Measurements from ENCODE around the gene SKOR1.

The SKOR1 gene

DNA sequence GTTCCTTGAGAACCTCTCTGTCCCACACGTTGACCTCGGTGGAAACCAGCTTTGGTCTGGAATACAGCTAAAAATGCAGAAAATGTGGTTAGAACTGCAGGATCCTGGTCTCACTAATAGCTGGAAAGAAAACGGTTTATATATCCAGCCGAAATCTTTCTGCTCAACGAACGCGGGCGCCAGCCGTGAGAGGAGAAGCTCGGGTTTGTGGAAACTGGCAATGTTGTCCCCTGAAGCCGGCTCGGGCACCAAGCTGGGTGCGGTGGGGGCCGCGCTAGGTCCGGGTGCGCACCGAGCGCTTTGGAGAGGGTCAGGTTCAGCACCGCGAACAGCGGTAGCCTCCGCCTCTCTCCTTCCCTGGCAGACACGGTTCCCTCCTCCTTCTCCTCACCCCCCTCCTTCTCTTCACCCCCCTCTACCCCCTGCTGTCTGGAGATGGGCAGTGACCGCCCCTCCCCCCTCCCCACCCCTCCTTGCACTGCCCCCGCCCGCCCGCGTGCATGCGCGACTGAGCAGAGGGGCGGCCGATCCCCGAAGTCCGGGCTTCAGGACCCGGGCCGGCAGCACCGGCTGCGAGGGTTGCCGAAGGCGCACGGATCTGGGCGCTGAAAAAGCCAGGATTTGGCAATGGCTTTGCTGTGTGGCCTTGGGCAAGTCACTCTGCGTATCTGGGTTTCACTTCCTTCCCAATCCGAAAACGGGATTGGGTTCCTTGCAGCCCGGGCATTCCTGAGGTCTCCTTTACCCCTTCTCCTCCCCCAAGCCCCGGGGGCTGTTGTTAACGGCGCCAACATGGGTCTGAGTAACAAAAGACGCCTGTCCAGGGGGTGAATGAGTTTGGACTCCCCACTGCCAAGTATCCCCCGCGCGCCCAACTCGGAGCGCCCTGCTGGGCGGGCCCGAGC, at the start of gene SKOR1:
Gene SKOR1, plus strand, starts transcription at position 534 of the 905 bp plus-strand sequence. Its CDS starts 94 bp downstream, at position 628.
- no peak for FAIRE-seq

DNA sequence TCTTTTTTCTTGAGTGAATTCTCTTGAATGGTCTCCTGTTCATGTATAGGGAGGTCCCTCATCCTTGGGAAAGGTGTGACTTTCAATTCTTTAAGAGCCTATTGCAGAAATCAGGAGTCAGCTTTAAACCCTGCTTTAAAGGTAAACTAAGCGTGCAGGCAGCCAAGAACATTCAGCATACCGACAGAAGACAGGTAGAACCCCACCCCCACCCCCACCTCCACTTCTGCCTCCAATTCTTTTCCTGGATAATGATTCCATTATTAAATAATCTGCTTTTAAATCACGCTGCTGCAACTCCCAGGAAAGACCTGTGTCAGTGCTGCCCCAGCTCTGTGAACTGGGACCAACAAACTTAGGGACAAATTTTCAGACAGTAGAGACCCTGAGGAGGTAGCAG, 49.3 kb upstream of the SKOR1 start:
- FAIRE-seq = no peak

GRCh38 chr15:67776600-67776999, 48.7 kb upstream of the SKOR1 start:
- FAIRE-seq = no peak

GRCh38 chr15:67777071-67777470, 48.2 kb upstream of the SKOR1 start:
- FAIRE-seq = no peak

DNA sequence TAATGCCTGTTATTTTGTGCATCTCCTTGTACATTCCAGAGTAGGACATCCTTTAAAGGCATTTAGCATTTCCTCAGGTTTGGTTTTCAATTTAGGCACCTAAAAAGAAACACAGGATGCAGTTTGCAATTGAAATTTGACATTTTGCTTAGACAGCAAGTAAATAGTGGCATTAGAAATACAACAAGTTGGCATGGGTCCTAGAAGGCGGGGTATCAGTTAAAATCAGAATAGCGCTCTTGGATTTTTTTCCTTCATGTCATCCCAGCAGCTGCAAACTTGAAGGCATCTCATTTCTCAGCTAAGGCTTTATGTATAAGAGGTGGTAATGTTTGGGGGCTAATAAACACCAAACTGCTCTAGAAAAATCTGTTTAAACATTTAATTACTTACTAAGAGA, 47.5 kb upstream of the SKOR1 start:
- FAIRE-seq = no peak

DNA sequence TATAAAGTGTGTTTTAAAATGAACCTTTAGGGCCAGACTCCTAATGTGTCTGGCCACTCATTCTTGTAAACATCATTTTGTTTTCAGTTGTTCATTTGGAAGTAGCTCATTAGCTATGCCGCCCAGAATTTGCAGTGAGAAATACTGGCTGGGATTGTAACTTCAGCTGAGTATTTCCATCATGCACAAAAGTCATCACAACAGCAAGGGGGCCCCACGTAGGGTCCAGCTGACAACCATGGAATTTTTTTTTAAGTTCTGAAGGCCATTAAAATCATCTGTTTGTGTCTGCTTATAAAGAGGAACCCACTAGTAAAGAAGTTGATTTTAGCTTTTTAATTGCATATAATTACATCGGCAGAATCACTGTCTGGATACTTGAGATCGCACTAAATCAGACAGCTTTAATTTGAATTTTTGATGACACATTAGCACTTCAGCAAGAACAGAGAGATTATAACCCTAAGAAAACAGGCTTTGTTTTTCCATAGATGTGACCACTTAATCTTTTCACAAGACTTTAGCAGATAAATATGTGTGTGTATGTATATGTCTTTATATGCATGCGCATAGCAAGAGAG, 46.3 kb upstream of the SKOR1 start:
- no peak for FAIRE-seq

GRCh38 chr15:67779549-67780111, 45.7 kb upstream of the SKOR1 start:
- FAIRE-seq = no peak

GRCh38 chr15:67781061-67781460, 44.2 kb upstream of the SKOR1 start:
- no peak for FAIRE-seq

GRCh38 chr15:67781907-67782690, 43.2 kb upstream of the SKOR1 start:
- no peak for FAIRE-seq

DNA sequence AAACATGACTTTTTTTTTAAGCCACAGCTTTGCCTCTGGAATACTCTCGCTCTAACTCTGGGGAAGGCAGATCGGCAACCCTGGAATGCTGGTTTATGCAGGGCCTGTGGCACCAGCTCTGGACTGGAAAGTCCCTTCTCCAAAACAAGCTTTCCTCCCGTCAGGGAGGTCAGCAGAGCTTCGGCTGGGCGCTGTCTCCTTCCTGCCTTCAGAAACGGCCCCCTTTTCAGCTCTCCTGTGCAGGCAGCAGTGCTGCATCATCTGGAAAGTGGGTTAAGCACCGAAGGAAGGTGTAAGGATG, 42.7 kb upstream of the SKOR1 start:
- FAIRE-seq = no peak

- FAIRE-seq = no peak
These were observed 42.0 kb upstream of the SKOR1 start for GRCh38 chr15:67783303-67783702.

DNA sequence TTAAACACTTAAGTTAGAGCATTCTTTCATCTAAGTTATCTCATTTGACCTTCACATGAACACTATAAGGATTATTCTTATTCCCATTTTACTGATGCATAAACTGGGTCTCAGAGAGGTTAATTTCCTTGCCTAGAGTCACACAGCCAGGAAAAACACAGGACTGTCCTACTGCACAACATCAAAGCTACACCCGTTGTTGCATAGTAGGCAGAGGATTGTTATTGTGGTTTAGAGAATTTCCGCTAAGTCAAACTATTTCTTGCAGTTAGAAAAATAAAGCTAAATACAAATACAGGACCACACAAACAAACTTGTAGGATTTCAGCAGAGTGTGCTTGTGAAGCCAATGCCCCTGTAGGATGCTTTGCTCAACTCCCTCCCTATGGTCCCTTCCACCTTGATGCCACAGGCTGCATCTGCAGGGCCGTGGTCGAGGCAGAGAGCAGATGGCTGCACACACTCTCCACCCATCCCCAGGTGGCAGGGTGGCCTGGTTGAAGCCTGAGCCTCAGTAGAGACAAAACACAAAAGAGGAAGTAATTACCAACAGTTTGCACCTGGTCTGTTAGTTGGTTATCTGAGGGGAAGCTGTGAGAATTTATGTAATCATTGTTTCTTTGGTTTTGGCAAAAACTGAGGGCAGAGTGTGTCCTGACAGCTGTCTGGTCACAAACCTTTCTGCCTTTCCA, 41.1 kb upstream of the SKOR1 start:
- FAIRE-seq = no peak

DNA sequence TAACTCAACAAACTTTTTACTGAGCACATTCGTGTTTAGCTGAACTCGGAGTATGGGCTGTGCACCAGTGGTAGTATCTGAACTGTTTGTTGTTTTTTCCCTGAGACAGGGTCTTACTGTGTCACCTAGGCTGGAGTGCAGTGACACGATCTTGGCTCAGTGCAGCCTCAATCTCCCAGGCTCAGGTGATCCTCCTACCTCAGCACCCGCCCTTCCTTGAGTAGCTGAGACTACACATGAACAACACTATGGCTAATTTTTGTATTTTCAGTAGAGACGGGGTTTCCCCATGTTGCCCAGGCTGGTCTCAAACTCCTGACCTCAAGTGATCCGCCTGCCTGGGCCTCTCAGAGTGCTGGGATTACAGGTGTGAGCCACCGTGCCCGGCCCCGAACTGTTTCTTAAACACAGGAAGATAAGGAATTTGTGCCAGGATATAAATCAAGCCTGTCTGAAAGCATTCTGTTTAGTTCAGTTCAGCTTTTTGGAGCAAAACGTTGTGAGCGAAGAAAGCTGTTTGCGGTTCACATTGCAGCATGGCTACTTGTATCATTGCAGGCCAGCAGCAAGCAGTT, 40.4 kb upstream of the SKOR1 start:
- FAIRE-seq = no peak

- FAIRE-seq = no peak
These were observed 39.9 kb upstream of the SKOR1 start for GRCh38 chr15:67785431-67785830.

GRCh38 chr15:67786646-67787045, 38.7 kb upstream of the SKOR1 start:
- FAIRE-seq = no peak

GRCh38 chr15:67788986-67789385, 36.3 kb upstream of the SKOR1 start:
- no peak for FAIRE-seq

GRCh38 chr15:67790610-67791319, 34.5 kb upstream of the SKOR1 start:
- FAIRE-seq = no peak

GRCh38 chr15:67792250-67792942, 32.9 kb upstream of the SKOR1 start:
- no peak for FAIRE-seq

DNA sequence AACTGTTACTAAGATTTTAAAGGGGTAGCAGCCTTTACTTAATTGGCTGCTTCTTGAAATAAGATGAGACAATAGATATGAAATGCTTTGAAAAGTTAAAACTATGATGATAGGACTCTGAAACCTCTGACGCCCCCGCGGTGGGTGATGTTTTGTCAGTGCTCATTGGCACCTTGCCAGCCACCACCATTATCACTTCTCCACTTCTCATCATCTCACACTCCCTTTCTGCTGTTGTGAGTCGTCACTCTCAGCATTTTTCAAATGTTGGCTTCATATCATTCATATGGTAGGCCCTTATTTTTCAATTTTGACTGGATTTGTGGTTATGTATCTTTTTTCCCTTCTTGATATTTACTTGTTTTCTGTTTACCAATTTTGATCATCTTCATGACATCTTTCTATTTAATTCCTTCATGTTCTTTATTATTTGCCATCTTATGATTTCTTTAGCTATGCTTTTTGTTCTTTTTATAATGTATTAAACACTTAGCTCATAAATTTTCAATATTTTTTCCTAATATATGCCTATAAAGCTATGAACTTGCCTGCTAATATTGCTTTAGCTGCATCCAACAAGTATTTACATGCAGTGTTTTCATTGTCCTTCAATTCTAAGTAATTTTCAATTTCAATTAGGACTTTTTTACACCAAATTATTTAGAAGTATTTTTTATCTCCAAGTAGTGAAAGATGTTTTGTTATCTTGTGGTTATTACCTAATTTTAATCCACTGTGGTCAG, 30.3 kb upstream of the SKOR1 start:
- FAIRE-seq = no peak
